GM19452 (cell line): Measurements from ENCODE around the gene UMODL1.
"Not testable (repeated sequence)": the region's sequence is repeated elsewhere in the genome, so short reads cannot be mapped to it uniquely, and the experiment has no call there.

Experiments used
- ATAC-seq: cut with Tn5 transposase; IDR thresholded peaks from one replicate; pipeline ENCODE4 v1.9.1; 2021; ENCODE audit not compliant: unreplicated experiment

Gene UMODL1

DNA sequence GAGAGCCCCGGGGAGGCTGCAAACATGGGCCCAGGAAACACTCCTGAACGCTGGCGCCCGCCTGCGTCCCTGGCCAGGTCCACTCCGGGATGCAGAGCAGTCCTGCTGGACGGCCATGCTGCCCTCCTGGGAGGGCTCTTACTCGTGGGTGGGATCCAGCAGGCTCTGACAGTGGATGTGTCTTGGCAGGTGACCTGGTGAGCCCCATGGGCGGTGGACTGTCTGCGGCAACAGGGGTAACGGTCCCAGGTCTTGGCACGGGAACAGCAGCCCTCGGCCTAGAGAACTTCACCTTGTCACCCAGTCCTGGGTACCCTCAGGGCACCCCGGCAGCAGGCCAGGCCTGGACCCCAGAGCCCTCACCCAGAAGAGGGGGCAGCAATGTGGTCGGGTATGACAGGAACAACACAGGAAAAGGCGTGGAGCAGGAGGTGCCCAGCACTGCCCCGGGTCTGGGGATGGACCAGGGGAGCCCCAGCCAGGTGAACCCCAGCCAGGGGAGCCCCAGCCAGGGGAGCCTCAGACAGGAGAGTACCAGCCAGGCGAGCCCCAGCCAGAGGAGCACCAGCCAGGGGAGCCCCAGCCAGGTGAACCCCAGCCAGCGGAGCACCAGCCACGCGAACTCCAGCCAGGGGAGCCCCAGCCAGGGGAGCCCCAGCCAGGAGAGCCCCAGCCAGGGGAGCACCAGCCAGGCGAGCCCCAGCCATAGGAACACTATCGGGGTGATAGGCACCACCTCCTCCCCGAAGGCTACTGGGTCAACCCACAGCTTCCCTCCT is 39.8 kb downstream of the UMODL1 start:
- no peak for ATAC-seq

DNA sequence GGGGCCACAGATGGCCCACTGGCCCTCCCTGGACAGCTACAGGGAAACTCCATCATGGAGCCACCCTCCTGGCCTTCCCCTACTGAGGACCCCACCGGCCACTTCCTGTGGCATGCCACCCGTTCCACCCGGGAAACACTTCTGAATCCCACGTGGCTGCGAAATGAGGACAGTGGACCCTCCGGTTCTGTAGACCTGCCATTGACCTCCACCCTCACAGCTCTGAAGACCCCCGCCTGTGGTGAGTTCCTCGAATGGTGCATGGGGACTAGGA is 40.3 kb downstream of the UMODL1 start:
- ATAC-seq: no peak

DNA sequence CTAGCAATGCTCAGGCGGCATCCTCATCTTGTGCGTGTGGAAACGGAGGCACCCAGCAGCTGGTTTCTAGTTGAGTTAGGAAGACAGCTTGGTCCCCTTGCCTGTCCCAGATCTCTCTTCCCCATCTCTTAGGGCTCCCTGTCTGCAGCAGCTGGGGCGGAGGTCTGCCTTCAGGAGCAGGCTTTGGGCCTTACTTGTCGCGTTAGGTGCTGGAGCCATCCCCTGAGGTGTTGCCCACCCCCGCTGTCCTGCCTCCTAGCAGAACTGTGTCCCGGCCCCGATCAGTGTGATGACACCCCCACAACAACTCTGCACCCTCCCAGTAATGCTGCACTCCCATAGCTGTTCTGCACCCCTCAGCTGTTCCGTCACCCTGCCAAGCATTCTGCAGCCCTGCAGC is 40.7 kb downstream of the UMODL1 start:
- no peak for ATAC-seq

DNA sequence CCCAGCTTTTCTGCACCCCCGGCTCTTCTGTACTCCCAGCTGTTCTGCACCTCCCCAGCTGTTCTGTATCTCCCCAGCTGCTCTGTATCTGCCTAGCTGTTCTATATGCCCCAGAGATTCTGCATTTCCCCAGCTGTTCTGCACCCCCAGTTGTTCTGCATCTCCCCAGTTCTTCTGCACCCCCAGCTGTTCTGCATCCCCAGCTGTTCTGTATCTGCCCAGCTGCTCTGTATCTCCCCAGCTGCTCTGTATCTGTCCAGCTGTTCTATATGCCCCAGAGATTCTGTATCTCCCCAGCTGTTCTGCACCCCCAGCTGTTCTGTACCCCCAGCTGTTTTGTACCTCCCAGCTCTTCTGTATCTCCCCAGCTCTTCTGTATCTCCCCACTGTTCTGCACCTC is 41.1 kb downstream of the UMODL1 start:
- no peak for ATAC-seq

DNA sequence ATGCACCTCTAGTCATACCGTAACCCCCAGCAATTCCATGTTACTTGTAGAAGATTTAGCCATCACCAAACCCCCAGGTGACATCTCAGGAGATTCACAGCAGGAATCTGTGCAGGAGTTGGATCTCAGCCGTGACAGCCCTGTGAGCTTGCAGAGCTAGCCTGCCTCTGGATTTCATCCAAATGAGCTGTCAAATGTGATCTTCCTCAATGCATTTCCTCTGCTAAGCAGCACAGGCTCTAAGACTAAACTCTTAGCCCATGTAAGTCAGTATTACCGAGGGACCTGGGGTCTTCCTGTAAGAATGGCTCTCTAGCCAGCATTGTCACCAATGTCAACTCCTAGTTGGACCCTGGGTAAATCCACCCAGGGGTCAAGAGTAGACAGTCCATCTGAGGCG is 41.7 kb downstream of the UMODL1 start:
- no peak for ATAC-seq

DNA sequence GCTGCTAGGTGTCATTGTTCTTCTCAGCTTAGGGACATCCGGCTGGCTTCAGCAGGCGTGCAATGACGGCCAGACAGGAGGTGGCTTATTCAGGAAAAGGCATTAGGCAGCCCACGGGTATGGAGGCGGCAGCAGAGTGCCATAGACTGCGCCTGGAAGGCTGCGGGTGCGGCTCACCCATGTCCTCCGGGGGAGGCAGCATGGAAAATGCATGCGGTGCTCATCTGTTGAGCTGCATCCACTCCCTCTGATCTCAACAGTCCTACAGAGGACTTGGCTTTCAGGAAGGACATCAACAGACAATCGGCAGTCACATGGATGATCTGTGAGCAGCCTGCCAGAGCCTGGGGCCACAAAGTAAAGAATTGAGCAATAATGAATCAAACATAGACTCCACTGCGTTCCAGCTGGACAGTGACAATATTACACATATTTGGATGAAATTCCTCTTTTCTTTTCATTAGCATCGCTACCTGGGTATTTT is 42.9 kb downstream of the UMODL1 start:
- no peak for ATAC-seq

DNA sequence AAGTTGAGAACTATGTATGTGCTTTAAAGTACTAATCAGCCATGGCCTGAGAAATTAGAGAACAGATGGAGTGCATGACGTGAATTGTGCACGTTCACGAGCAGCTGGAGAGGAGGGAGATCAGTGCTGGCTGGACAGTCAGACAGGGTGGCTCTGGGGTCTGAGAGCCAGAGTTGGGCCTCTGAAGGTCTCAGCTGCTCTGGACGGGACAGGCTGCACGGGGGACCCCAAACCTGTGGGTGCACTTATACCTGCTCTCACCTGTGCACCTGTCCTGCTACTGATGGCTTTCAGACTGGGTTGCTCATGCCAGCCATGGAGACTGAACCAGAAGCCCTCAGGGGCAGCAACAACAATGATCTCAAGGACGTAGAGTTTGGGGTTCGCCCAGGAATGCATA is 43.5 kb downstream of the UMODL1 start:
- ATAC-seq: no peak

DNA sequence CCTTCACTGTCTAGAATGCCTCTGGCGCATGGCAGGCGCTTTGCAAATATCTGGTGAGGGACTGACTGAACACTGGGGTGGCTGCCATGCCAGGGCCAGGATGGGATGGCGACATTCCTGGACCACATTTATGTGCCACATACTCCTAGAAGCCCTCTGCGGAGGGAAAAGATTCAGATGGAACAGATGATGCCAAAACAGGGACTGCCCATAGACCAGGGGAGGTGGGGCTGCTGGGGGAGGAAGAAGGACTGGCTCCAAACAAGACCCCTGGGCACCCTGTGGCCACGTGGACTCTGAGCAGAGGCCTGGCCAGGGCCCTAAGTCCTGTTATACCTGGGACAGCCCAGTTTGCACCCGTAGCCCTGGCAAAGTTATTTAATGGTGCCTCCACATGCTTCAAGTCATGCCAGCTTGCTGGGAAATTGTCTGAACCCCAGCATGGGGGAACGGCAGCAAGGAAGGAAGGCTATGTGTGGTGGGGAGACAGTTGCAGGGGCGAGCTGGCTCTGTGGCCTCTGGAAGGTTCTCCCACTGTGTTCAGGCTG is 44.1 kb downstream of the UMODL1 start:
- no peak for ATAC-seq

DNA sequence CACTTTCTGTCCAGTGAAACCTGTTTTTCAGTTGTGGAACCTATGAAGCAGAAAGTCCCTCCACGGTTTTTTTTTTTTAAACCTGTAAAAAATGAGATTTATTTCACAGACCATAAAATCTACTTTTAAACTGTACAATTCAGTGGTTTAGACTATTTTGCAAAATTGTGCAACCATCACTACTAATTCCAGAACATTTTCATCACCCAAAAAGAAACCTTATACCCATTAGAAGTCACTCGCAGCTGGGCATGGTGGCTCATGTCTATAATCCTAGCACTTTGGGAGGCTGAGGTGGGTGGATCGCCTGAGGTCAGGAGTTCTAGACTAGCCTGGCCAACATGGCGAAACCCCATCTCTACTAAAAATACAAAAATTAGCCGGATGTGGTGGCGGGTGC is 45.4 kb downstream of the UMODL1 start:
- not testable (repeated sequence) for ATAC-seq

DNA sequence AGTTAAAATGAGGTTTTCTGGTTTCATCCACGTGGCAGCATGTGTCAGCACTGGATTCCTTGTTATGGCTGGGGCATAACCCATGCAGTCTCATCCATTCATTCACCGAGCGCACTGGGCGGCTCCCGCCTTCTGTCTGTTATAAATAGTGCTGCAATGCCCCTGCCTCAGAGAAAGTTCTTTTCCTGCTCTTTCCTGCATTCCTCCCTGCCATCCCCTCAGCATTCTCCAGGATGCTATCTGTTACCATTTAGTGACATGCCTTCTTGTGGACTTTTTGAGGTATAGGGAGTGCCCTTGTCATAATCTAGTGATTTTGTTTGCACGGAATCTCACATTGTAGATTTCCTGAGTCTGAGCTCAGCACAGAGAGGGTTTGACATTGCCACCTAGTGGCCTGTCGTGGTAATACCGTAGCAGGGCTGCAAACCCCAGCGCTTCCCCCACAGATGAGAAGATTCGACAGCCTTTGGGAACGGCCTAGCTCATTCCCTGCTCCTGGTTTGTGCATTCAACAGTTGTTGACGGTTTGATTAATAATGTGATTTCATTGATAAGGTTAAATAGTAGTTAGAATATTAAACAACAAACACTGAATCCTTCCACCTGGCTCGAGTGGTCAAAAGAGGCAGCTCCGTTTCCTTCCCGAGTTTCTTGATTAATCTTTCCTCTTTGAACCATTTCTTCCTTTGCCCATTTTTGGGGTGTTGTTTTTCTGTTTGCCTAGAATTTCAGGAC is 46.3 kb downstream of the UMODL1 start:
- ATAC-seq: no peak

DNA sequence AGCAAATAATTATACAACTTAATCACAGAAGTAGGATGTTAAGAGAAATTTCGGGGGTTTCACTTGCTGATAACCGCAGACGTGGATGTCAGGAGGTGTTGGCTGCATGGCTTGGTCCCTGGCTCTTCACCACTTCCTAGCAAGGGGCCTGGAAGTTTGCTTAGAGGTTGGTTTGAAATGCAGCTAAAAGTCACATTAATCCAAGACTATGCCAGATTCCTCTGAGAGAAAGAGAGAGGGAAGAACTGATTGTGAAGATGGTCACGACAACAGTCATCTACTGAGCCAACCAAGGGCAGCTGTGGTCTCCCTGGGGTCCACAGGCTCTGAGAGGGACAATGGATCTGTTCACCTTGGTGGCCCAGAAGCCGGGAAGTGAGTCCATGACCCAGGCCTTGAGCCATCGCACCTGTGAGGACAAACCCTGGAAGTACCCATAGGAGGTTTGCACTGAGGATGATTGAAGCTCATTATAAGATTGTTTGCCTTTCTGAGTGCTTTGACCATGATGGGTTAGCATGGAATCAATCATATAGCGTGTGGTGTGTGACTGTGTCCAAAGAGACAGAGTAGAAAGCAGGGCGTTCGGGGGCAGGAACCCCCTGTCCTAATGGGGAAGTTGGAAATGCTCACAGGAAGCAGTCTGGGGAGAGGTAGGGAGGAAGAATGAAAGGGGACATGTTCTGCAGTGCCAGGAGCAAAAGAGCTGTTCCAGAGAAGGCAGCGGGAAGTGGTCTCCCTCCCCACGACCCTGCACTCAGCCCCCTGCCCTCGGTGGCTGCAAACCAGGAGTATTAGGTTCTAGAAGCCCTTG is 47.1 kb downstream of the UMODL1 start:
- ATAC-seq: no peak

DNA sequence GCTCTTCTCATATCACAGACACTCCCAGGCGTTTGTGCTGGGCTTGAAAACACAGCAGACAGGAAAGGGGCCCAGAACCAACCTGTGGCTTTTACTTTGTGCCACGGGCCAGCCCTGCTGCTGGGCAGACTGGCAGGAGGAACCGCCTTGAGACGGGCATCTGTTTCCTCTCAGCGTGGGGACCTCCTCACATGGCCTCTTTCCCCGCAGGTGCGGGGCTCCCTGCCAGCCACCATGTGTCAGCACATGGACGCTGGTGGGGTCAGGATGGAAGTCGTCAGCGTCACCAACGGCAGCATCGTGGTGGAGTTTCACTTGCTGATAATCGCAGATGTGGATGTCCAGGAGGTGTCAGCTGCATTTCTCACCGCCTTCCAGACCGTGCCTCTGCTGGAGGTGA is 47.8 kb downstream of the UMODL1 start:
- no peak for ATAC-seq

DNA sequence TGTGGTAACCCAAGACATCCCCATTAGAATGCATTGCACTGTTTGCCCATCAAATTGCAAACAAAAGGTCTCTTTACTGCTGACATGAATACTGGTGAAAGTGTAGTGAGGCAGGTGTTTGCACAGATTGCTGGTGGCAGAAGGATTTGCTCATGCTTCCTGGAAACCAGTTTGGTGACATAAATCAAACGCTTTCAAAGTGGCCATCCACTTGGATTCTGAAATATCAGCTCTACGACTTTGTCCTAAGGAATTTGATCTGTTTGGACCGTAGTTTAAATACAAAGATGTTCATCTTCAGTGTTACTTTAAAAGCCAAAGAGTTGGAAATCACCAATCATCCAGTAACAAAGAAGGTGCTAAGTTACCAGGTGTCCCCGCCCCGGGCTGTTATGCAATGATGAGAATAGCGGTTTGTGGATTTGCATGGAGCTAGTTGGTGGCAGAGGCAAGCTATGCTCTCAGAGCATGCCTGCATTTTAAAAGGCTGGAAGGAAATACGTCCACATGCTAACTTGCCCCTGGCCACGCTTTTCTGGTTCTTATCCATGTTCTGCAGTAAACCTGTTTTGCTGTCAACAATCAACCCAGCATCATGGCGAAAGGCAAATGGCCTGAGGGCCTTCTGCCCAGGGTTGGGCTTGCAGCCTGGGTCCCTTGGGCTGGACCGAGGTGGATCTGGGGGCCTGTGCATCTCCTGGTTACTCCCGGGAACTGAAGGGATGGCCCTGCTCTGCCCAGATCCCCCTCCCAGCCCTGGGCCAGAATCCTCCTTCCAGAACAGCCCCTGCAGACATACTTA is 49.2 kb downstream of the UMODL1 start:
- ATAC-seq: peak; percentile 54

DNA sequence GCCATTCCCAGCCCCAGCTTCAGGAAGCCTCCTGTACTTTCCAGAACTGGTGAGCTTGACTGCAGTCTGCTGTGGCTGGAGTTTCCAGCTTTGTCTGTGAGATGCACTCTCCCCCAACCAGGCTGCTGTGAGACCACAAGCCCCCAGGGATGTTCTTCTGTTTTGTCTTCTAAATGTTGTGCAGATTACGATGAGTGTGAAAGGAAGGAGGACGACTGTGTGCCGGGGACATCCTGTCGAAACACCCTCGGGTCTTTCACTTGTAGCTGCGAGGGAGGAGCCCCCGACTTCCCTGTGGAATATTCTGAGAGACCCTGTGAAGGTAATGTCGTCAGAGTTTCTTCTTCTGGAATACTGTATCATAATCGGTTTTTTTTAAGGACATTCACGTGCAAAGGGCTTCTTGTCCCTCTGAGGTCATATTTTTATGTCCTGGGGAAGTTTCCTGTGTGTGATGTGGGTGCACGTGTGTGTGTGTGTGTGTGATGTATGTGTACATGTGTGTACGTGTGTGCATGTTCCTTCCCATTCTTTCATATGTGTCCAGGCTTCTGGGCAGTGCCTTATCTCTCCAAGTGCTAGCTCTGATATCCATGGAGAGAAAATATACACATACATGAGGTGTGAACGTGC is 49.9 kb downstream of the UMODL1 start:
- no peak for ATAC-seq

DNA sequence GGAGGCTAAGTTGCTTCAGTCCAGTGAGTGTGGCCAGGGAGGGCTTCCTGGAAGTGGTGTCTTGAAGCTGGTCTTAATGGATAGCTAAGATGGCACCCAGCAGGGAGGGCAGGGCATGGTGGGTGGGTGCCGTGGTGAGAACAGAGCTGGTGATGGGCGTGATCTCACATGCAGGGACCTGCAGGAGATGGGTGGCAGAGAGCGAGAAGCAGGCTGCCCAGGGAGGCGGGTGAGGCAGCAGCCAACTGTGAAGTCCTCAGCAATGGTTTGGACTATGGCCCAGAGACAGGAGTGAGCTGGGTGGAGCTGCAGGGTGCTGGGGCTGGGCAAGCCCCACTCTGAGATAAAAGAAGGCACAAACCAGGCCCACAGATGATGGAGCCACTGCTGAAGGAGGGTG is 50.7 kb downstream of the UMODL1 start:
- no peak for ATAC-seq

DNA sequence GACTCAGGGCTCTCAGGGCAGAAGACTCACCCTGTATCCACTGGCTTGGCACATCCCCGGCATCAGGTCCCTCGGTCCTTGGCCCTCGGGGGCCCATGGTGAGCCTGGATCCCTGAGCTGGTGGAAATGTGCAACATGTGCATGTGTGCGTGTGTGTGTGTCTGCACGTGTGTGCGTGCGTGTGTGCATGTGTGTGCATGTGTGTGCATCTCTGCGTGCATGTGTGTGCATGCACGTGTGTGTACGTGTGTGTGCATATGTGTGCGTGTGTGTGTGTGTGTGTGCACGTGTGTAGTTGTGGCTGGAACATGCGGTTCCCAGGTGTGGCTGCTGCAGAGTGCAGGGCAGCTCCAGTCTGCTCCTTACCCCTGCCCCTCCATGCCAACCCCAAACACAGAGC is 51.3 kb downstream of the UMODL1 start:
- ATAC-seq: no peak

DNA sequence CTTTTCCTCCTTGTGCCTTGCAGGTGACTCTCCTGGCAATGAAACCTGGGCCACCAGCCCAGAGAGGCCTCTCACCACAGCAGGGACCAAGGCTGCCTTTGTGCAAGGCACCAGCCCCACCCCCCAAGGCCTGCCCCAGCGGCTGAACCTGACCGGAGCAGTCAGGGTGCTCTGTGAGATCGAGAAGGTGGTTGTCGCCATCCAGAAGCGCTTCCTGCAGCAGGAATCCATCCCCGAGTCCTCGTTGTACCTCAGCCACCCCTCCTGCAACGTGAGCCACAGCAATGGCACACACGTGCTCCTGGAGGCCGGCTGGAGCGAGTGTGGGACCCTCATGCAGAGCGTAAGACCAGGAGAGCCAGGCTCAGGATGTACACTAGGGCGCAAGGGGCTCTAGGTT is 51.7 kb downstream of the UMODL1 start:
- no peak for ATAC-seq

DNA sequence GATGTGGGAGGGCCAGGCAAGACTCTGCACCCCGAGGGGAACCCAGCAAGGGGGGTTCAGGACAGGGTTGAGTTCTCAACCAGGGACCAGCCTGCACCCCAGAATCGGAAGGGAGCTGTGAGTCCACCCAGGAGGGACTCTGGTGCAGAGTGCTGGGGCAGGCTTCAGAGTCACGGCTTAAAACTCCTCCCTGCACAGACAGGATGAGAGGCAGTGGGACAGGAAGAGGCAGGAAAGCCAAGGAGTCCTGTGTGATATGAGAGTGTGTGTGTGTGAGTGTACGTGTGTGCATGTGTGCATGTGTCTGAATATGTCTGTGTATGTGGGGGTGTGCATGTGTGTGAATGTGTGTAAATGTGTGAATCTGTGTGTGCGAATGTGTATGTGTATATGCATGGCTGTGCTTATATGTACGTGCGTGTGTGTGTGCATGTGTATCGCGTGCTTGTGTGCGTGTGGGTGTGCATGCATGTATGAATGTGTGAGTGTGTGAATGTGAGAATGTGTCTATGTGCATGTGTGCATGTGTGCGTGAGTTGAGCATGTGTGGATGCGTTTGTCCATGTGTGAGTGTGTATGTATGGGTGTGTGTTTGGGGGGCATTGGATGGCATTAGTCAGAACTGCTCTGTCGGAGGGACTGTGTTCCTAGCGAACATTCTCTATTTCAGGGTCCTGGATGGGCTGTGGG is 52.2 kb downstream of the UMODL1 start:
- no peak for ATAC-seq

DNA sequence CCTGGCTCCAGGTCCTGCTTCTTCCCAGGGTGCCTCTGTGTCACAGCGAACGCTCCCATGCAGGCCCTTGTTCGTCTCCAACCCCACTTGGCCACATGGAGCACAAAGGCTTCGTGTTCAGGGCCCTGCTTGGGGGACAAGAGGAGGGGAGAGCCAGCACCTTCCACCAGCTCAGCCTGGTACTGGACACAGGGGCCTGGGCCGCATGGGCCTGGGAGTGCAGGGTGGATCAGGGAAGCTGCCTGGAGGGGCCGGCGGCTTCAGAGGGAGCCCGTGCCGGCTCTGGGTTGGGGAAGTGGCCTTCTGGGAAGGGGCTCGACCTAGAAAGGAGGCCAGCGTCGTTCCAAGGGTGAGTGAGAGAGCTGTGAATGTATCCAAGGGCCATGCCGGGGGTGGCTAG is 53.0 kb downstream of the UMODL1 start:
- no peak for ATAC-seq
